ENCODE results near the gene FAU. TPM values are rescaled to one million over a fixed set of nuclear protein-coding genes. Genes with fewer than 3 reads are reported as not detected.

FAU gene
- total RNA-seq, 4 donors from 2014 or later, result 353 to 521 (median 436) TPM

GRCh38 chr11:65100674-65101350 is 21.1 kb downstream of the FAU start:
- intact Hi-C loops (cut with DNase I; ENCODE audit: low total_unique reads), result no loop called here
- H3K27ac ChIP-seq, result peak overlapping the region; percentile 2 to 68 (median 38)
- TF ChIP-seq POLR2A (IDR thresholded peaks at IDR 0.05) (no peak), CTCF (IDR thresholded peaks at IDR 0.05 in 4 of 5, conservative IDR thresholded peaks at IDR 0.05 in 1 of 5) (no peak)
- H3K36me3 ChIP-seq, result no peaks in the 10 kb centered on the region
- H3K4me1 ChIP-seq, result peaks cover 61 to 63% of the 10 kb centered on the region in 2 donors
- no peaks in the 10 kb centered on the region for H3K27me3 ChIP-seq
- no peak overlapping the region for H3K4me3 ChIP-seq
- ATAC-seq (no peak), DNase-seq (no peak)
- H3K9me3 ChIP-seq, result no peaks in the 10 kb centered on the region
- in situ Hi-C loops (cut with MboI; ENCODE audit: low sequenced_read_pairs in 4 of 4), result no loop called here

- ATAC-seq, result peak in 1 of 2 donors; percentile 5
- H3K27ac ChIP-seq, result peak overlapping the region; percentile 91 to 97 (median 93)
- TF ChIP-seq CTCF (IDR thresholded peaks at IDR 0.05 in 4 of 5, conservative IDR thresholded peaks at IDR 0.05 in 1 of 5), result no peak
- no peak for TF ChIP-seq POLR2A (IDR thresholded peaks at IDR 0.05)
- no peak for DNase-seq
- intact Hi-C loops (cut with DNase I; ENCODE audit: low total_unique reads), result loop anchor here (1.0 to 5.0 kb wide), 4 partner anchors 13 to 180 kb away; partner anchors contain the start of genes ATG2A, CDCA5, SNX15 and ZFPL1
- H3K4me1 ChIP-seq, result peaks cover 37 to 38% of the 10 kb centered on the region in 2 donors
- peak overlapping the region; percentile 88 to 96 (median 89) for H3K4me3 ChIP-seq
- in situ Hi-C loops (cut with MboI; ENCODE audit: low sequenced_read_pairs in 4 of 4), result no loop called here
- H3K9me3 ChIP-seq, result no peaks in the 10 kb centered on the region
- H3K36me3 ChIP-seq, result no peaks in the 10 kb centered on the region
- no peaks in the 10 kb centered on the region for H3K27me3 ChIP-seq
Observed at GRCh38 chr11:65096926-65097325, 25.0 kb downstream of the FAU start.

GRCh38 chr11:65095974-65096806 is 25.7 kb downstream of the FAU start, which contains the start of gene VPS51:
VPS51 (plus strand) TSS chr11:65096214; CDS start chr11:65096251, 37 bp downstream.
- H3K4me1 ChIP-seq, result peaks cover 34 to 36% of the 10 kb centered on the region in 2 donors
- peak; percentile 81 to 88 for DNase-seq
- peak within 1 kb of the TSS; percentile 91 to 97 (median 93) for H3K27ac ChIP-seq
- H3K4me3 ChIP-seq, result peak within 1 kb of the TSS; percentile 88 to 96 (median 89)
- in situ Hi-C loops (cut with MboI; ENCODE audit: low sequenced_read_pairs in 4 of 4), result no loop called here
- intact Hi-C loops (cut with DNase I; ENCODE audit: low total_unique reads), result loop anchor here (1.0 to 5.0 kb wide), 4 partner anchors 12 to 179 kb away; partner anchors contain the start of genes ATG2A, CDCA5, SNX15 and ZFPL1
- no peaks in the 10 kb centered on the region for H3K9me3 ChIP-seq
- ATAC-seq, result peak; percentile 93 to 96
- no peaks in the 10 kb centered on the region for H3K36me3 ChIP-seq
- H3K27me3 ChIP-seq, result no peaks in the 10 kb centered on the region
- TF ChIP-seq POLR2A (IDR thresholded peaks at IDR 0.05) (peak; percentile 47 to 72), CTCF (IDR thresholded peaks at IDR 0.05 in 4 of 5, conservative IDR thresholded peaks at IDR 0.05 in 1 of 5) (peak in 3 of 5 experiments; percentile 12 to 48 (median 32))

- in situ Hi-C loops (cut with MboI; ENCODE audit: low sequenced_read_pairs in 4 of 4), result no loop called here
- Histone ChIP-seq H3K36me3 (no peaks in the 10 kb centered on the region), H3K27me3 (no peaks in the 10 kb centered on the region), H3K27ac (peak overlapping the region; percentile 91 to 97 (median 93)), H3K4me1 (peaks cover 29 to 33% of the 10 kb centered on the region in 2 donors), H3K9me3 (no peaks in the 10 kb centered on the region), H3K4me3 (peak overlapping the region; percentile 88 to 96 (median 89))
- ATAC-seq (no peak), DNase-seq (no peak)
- intact Hi-C loops (cut with DNase I; ENCODE audit: low total_unique reads), result loop anchor here (5.0 kb wide), 2 partner anchors 68 to 178 kb away; partner anchors contain the start of genes ATG2A and SNX15
- no peak for TF ChIP-seq POLR2A (IDR thresholded peaks at IDR 0.05)
Observed at GRCh38 chr11:65095427-65095826, 26.5 kb downstream of the FAU start.
